Thyroid gland (tissue), 4 donors: ENCODE data around the gene IER3. TPM values are rescaled to one million over a fixed set of nuclear protein-coding genes. Genes with fewer than 3 reads are reported as not detected.
A peak's percentile ranks its signal among the peaks of the same experiment; 100 is the strongest.
"Not testable (repeated sequence)": the region's sequence is repeated elsewhere in the genome, so short reads cannot be mapped to it uniquely, and the experiment has no call there.

Experiments
- DNase-seq, 2 donors: peaks; one replicate each; pipeline ENCODE4 v3.0.0-alpha.2; 2019
- H3K27ac ChIP-seq, 3 donors: fragments of 200-600 bp; sonication (generic); 1 replicate in 2 of 3; 2 replicates in 1 of 3; pipeline ENCODE4 v1.5.1; 2016 to 2019; ENCODE audit warnings: mild to moderate bottlenecking in 1 of 3, moderate library complexity in 1 of 3
- H3K27me3 ChIP-seq: fragments of 200-600 bp; sonication (generic); one replicate; pipeline ENCODE4 v1.5.1; 2019
- H3K36me3 ChIP-seq, 2 donors: fragments of 200-600 bp; sonication (generic); one replicate each; pipeline ENCODE4 v1.5.1; 2016 to 2019
- H3K4me1 ChIP-seq, 2 donors: fragments of 200-600 bp; sonication (generic); one replicate each; pipeline ENCODE4 v1.5.1; 2017 to 2019
- H3K4me3 ChIP-seq, 3 donors: fragments of 200-600 bp; sonication (generic); replicated peaks in 1 of 3; 1 replicate in 2 of 3; 2 replicates in 1 of 3; pipeline ENCODE4 v1.5.1; 2016; ENCODE audit warnings: mild to moderate bottlenecking in 1 of 3
- H3K9me3 ChIP-seq: fragments of 200-600 bp; sonication (generic); one replicate; pipeline ENCODE4 v1.5.1; 2017
- CTCF ChIP-seq, 6 experiments: fragments of 200-600 bp in 3 of 6; fragments of 450-650 bp in 3 of 6; sonication (generic) in 3 of 6; IDR thresholded peaks; one replicate each; pipeline ENCODE4 v1.5.1; 2016 to 2019; ENCODE audit warnings: antibody characterized with exemption in 6 of 6, mild to moderate bottlenecking in 2 of 6, inconsistent platforms in 1 of 6, moderate library complexity in 1 of 6
- POLR2A ChIP-seq, 2 donors: fragments of 450-650 bp; IDR thresholded peaks; one replicate each; pipeline ENCODE4 v1.6.1; 2017; ENCODE audit warnings: antibody characterized with exemption in 2 of 2, mild to moderate bottlenecking in 2 of 2, moderate library complexity in 1 of 2
- WGBS, 2 donors: methylation state at CpG; one replicate each; pipeline ENCODE4 v1.1.5; 2017; 5-methylcytosine and 5-hydroxymethylcytosine counted together
- intact Hi-C: fragments of 100-400 bp; cut with DNase I; formaldehyde crosslinking; loops from one replicate; pipeline ENCODE4 v1.15.1; 2023
- total RNA-seq, 4 donors: library from RNA; depleted of rRNA; stranded (reverse); fragments of >200 nt; gene quantifications; one replicate each; pipeline ENCODE4 v1.2.3, GENCODE V29; 2016

The IER3 gene
- total RNA-seq, 4 donors from 2014 or later: 9.3 to 19.1 (median 13.6) TPM

GRCh38 chr6:30759575-30760239, 15.4 kb upstream of the IER3 start:
- Histone ChIP-seq H3K36me3 (no peaks in the 10 kb centered on the region), H3K4me3 (no peak overlapping the region), H3K27me3 (no peaks in the 10 kb centered on the region), H3K9me3 (no peaks in the 10 kb centered on the region), H3K4me1 (peaks cover 26 to 52% of the 10 kb centered on the region in 2 donors), H3K27ac (peak overlapping the region; percentile 60 to 73 (median 70))
- intact Hi-C loops: loop anchor here (5.0 kb wide), 1 partner anchor 43 kb away; no protein-coding TSS in a partner anchor
- TF ChIP-seq CTCF (IDR thresholded peaks at IDR 0.05) (no peak), POLR2A (IDR thresholded peaks at IDR 0.05) (no peak)
- no peak for DNase-seq
- 87 to 88% methylated on average over 9 to 10 of the region's 10 CpGs for WGBS, 2 donors

DNA sequence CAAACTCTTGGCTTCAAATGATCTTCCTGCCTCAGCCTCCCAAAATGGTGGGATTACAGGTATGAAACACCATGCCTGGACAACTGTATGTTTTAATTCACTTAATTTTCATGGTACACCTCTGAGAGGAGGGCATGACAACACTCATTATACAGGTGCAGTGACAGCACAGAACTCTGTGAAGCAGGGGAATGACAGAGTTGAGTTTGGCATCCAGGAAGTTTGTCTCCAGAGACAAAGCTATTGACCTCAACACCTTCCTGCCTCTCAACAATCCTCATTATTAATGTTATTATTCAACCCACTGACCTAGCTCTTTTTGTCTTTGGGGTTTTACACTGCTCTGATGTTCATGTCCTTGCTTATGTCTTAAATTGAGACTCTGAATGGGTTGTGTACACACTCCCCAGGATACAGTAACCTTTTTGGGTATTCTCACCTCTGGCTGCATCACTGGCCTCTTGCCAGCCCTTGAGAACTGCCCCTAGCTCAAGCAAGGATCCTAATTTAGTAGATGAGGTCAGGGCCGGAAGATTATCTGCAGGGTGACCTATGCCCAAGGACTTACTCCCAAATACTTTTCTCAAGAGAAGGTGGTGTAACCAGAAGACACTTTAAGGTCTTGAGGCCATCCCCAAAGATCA, 13.0 kb upstream of the IER3 start:
- whole genome bisulfite sequencing, 2 donors: 90 to 100% methylated on average over 1 of the region's 1 CpG
- no peak overlapping the region for H3K27ac ChIP-seq
- DNase-seq: no peak

GRCh38 chr6:30756405-30757003, 12.2 kb upstream of the IER3 start:
- not testable (repeated sequence) for H3K27me3 ChIP-seq, H3K36me3 ChIP-seq, H3K27ac ChIP-seq, H3K9me3 ChIP-seq, H3K4me3 ChIP-seq, DNase-seq
- WGBS, 2 donors: 92 to 93% methylated on average over 7 of the region's 7 CpGs
- intact Hi-C loops: loop anchor here (5.0 kb wide), 1 partner anchor 46 kb away; no protein-coding TSS in a partner anchor
- H3K4me1 ChIP-seq: peaks cover 28 to 52% of the 10 kb centered on the region in 2 donors

More for the DNA sequence above, 13.0 kb upstream of the IER3 start:
- TF ChIP-seq CTCF (IDR thresholded peaks at IDR 0.05) (no peak), POLR2A (IDR thresholded peaks at IDR 0.05) (no peak)
- no peaks in the 10 kb centered on the region for H3K36me3 ChIP-seq
- H3K27me3 ChIP-seq: no peaks in the 10 kb centered on the region
- H3K4me3 ChIP-seq: no peak overlapping the region
- H3K4me1 ChIP-seq: peaks cover 23 to 43% of the 10 kb centered on the region in 2 donors
- intact Hi-C loops: loop anchor here (5.0 kb wide), 1 partner anchor 45 kb away; no protein-coding TSS in a partner anchor
- no peaks in the 10 kb centered on the region for H3K9me3 ChIP-seq

GRCh38 chr6:30754631-30755030, 10.3 kb upstream of the IER3 start:
- no peak overlapping the region for H3K27ac ChIP-seq
- H3K4me1 ChIP-seq: peaks cover 18 to 44% of the 10 kb centered on the region in 2 donors
- H3K9me3 ChIP-seq: no peaks in the 10 kb centered on the region
- no peak for DNase-seq
- intact Hi-C loops: loop anchor here (5.0 kb wide), 1 partner anchor 48 kb away; no protein-coding TSS in a partner anchor
- no peaks in the 10 kb centered on the region for H3K36me3 ChIP-seq
- no peak overlapping the region for H3K4me3 ChIP-seq
- H3K27me3 ChIP-seq: no peaks in the 10 kb centered on the region
- WGBS, 2 donors: 91 to 99% methylated on average over 3 of the region's 3 CpGs
- TF ChIP-seq CTCF (IDR thresholded peaks at IDR 0.05) (no peak), POLR2A (IDR thresholded peaks at IDR 0.05) (no peak)

GRCh38 chr6:30752157-30752927, 8.0 kb upstream of the IER3 start:
- no peaks in the 10 kb centered on the region for H3K9me3 ChIP-seq
- intact Hi-C loops: no loop called here
- H3K27me3 ChIP-seq: no peaks in the 10 kb centered on the region
- TF ChIP-seq CTCF (IDR thresholded peaks at IDR 0.05) (no peak), POLR2A (IDR thresholded peaks at IDR 0.05) (no peak)
- H3K27ac ChIP-seq: peak overlapping the region; percentile 75 to 83 (median 79)
- H3K36me3 ChIP-seq: no peaks in the 10 kb centered on the region
- peak; percentile 83 to 87 for DNase-seq
- H3K4me3 ChIP-seq: no peak overlapping the region
- WGBS, 2 donors: 33 to 57% methylated on average over 11 to 12 of the region's 12 CpGs
- H3K4me1 ChIP-seq: peaks cover 14 to 31% of the 10 kb centered on the region in 2 donors
